Panc1 (cell line): ENCODE results near the gene PANK4. TPM values are rescaled to one million over a fixed set of nuclear protein-coding genes. Genes with fewer than 3 reads are reported as not detected.

Experiments used
- ATAC-seq: fragments of 200-7000 bp; cut with Tn5 transposase; 2 replicates; pipeline ENCODE4 v1.9.1; 2020; ENCODE audit warnings: mild to moderate bottlenecking, moderate library complexity
- BruUV-seq: library from RNA; stranded (reverse); fragments of 400-500 nt; replicated peaks from 2 replicates; lab custom pipeline; 2021; lab: Mats Ljungman, UMichigan
- CTCF ChIA-PET: fragments of 300-600 bp; sonication (Branson Sonifier 250); formaldehyde crosslinking; loops from one replicate; lab custom pipeline; 2022; ENCODE audit warnings: antibody characterized with exemption; lab: Charles Lee
- POLR2A ChIA-PET: fragments of 300-600 bp; sonication (Branson Sonifier 250); formaldehyde crosslinking; loops from one replicate; lab custom pipeline; 2022; ENCODE audit warnings: antibody characterized with exemption; lab: Charles Lee
- DNase-seq: peaks from one replicate; pipeline ENCODE4 v3.0.0-alpha.2; 2010; ENCODE audit warnings: low read depth, low spot score
- H3K27ac ChIP-seq: 2 replicates; pipeline ENCODE4 v1.5.1; 2011; ENCODE audit warnings: mild to moderate bottlenecking, low read length, inconsistent platforms
- H3K27me3 ChIP-seq: fragments of 200-500 bp; sonication (Bioruptor generic); 2 replicates; pipeline ENCODE4 v1.6.0; 2014; ENCODE audit warnings: low read length, inconsistent platforms; ENCODE audit not compliant: control insufficient read depth, insufficient read depth
- H3K36me3 ChIP-seq: fragments of 200-500 bp; sonication (Bioruptor generic); 2 replicates; pipeline ENCODE4 v1.5.1; 2014; ENCODE audit warnings: inconsistent platforms, mild to moderate bottlenecking, low read length, moderate library complexity; ENCODE audit not compliant: control insufficient read depth, insufficient read depth
- H3K4me1 ChIP-seq: 2 replicates; pipeline ENCODE4 v1.5.1; 2011; ENCODE audit warnings: inconsistent platforms, mild to moderate bottlenecking, low read length, moderate library complexity; ENCODE audit not compliant: control insufficient read depth, insufficient read depth
- H3K4me3 ChIP-seq, 2 experiments: 2 replicates each; pipeline ENCODE4 v1.5.1; 2011 to 2012; ENCODE audit warnings: low read depth in 2 of 2, low read length in 2 of 2, mild to moderate bottlenecking in 2 of 2, inconsistent platforms in 1 of 2, moderate library complexity in 1 of 2
- H3K9me3 ChIP-seq: fragments of 200-500 bp; sonication (Bioruptor generic); 2 replicates; pipeline ENCODE4 v1.5.1; 2014; ENCODE audit warnings: low read depth, mild to moderate bottlenecking, inconsistent platforms, low read length, moderate library complexity; ENCODE audit not compliant: control insufficient read depth, insufficient read depth
- POLR2AphosphoS5 ChIP-seq: IDR thresholded peaks from 2 replicates; pipeline ENCODE4 v1.6.1; 2012; ENCODE audit warnings: mild to moderate bottlenecking, low read depth, low read length, moderate library complexity
- SIN3A ChIP-seq: IDR thresholded peaks from 2 replicates; pipeline ENCODE4 v1.6.1; 2012; ENCODE audit warnings: low read depth, mild to moderate bottlenecking, low read length, moderate library complexity, borderline replicate concordance; ENCODE audit not compliant: insufficient read depth
- TCF7L2 ChIP-seq: IDR thresholded peaks from 2 replicates; pipeline ENCODE4 v1.6.1; 2011; ENCODE audit warnings: mild to moderate bottlenecking, low read depth, low read length, inconsistent platforms
- in situ Hi-C: cut with HindIII; loops from 2 replicates; pipeline ENCODE4 v1.10.0; 2016; ENCODE audit warnings: low sequenced_read_pairs, low pct_unique_long_range_greater_than_20kb
- intact Hi-C: fragments of 100-400 bp; cut with micrococcal nuclease; formaldehyde crosslinking; loops from one replicate; pipeline ENCODE4 v1.10.0; 2022; ENCODE audit not compliant: unreplicated experiment
- total RNA-seq: library from RNA; stranded (reverse); gene quantifications from one replicate; pipeline ENCODE4 v1.2.1, GENCODE V29; 2021; ENCODE audit not compliant: unreplicated experiment
- TF ChIP-seq, protein P1 (sequence below): fragments of 450-650 bp; IDR thresholded peaks from 2 replicates; pipeline ENCODE4 v1.5.1; 2017; ENCODE audit warnings: mild to moderate bottlenecking
- TF ChIP-seq, protein P2 (sequence below), 2 experiments: IDR thresholded peaks; 2 replicates each; pipeline ENCODE4 v1.6.1; 2011 to 2012; ENCODE audit warnings: low read depth in 2 of 2, control low read depth in 1 of 2, low read length in 1 of 2, mild to moderate bottlenecking in 1 of 2, moderate library complexity in 1 of 2; ENCODE audit not compliant: insufficient read depth in 1 of 2

PANK4 gene
- total RNA-seq, 1 experiment from 2014 or later = 35.9 TPM

DNA sequence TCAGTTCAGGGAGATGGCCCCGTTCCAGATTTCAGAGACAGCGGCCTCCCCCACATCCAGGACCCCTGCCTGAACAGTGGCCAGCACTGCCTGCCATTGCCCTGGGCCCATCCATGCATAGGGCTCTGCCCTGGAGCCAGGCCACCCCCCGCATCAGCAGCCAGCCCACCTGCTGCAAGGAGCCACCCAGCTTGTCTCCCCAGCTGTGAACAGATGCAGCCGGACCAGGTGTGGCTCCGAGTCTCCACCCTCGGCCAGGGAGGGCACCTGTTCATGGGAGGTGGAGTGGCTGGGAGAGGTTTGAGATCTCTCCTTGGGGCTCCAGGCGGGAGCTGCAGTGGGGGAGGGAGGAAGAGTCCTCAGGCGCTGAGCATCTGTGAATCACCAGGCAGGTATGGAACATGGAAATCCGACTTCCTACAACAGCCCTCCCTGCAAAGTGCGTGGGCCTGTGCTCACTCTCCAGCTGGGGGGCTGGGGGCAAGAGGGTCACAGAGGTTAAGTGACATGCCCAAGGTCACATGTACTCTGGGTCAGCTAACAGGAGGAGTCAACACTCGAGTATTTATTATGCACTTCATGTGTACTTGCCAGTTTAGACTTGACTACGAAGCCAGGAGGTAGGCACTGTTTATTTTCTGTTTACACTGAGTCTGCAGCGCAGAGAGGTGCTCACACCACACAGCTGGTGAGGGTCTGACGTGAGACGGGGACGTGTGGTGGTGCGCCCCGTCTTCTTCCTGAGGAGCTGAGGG is 8.5 kb upstream of the PANK4 start:
- ATAC-seq (peak; percentile 65), DNase-seq (no peak)
- in situ Hi-C loops (no loop called here), intact Hi-C loops (no loop called here)
- H3K4me3 ChIP-seq = no peak overlapping the region
- peaks cover 45% of the 10 kb centered on the region for H3K4me1 ChIP-seq
- no peaks in the 10 kb centered on the region for H3K9me3 ChIP-seq
- H3K27me3 ChIP-seq = no peaks in the 10 kb centered on the region
- CTCF ChIA-PET = interaction anchor here (0.6 kb wide), 1 partner anchor 9 kb away, joined by 3 read pairs; no protein-coding TSS in a partner anchor
- TF ChIP-seq, protein P1, sequence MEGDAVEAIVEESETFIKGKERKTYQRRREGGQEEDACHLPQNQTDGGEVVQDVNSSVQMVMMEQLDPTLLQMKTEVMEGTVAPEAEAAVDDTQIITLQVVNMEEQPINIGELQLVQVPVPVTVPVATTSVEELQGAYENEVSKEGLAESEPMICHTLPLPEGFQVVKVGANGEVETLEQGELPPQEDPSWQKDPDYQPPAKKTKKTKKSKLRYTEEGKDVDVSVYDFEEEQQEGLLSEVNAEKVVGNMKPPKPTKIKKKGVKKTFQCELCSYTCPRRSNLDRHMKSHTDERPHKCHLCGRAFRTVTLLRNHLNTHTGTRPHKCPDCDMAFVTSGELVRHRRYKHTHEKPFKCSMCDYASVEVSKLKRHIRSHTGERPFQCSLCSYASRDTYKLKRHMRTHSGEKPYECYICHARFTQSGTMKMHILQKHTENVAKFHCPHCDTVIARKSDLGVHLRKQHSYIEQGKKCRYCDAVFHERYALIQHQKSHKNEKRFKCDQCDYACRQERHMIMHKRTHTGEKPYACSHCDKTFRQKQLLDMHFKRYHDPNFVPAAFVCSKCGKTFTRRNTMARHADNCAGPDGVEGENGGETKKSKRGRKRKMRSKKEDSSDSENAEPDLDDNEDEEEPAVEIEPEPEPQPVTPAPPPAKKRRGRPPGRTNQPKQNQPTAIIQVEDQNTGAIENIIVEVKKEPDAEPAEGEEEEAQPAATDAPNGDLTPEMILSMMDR = no peak
- TF ChIP-seq, protein P2, sequence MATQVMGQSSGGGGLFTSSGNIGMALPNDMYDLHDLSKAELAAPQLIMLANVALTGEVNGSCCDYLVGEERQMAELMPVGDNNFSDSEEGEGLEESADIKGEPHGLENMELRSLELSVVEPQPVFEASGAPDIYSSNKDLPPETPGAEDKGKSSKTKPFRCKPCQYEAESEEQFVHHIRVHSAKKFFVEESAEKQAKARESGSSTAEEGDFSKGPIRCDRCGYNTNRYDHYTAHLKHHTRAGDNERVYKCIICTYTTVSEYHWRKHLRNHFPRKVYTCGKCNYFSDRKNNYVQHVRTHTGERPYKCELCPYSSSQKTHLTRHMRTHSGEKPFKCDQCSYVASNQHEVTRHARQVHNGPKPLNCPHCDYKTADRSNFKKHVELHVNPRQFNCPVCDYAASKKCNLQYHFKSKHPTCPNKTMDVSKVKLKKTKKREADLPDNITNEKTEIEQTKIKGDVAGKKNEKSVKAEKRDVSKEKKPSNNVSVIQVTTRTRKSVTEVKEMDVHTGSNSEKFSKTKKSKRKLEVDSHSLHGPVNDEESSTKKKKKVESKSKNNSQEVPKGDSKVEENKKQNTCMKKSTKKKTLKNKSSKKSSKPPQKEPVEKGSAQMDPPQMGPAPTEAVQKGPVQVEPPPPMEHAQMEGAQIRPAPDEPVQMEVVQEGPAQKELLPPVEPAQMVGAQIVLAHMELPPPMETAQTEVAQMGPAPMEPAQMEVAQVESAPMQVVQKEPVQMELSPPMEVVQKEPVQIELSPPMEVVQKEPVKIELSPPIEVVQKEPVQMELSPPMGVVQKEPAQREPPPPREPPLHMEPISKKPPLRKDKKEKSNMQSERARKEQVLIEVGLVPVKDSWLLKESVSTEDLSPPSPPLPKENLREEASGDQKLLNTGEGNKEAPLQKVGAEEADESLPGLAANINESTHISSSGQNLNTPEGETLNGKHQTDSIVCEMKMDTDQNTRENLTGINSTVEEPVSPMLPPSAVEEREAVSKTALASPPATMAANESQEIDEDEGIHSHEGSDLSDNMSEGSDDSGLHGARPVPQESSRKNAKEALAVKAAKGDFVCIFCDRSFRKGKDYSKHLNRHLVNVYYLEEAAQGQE (IDR thresholded peaks at IDR 0.05; ENCODE audit: insufficient read depth in 1 of 2, low read depth in 2 of 2, low read length in 1 of 2) = no peak
- TF ChIP-seq TCF7L2 (no peak), SIN3A (no peak), POLR2AphosphoS5 (no peak)
- no peaks in the 10 kb centered on the region for H3K36me3 ChIP-seq
- no TSS peak for BruUV-seq
- POLR2A ChIA-PET = no interaction called here
- no peak overlapping the region for H3K27ac ChIP-seq

DNA sequence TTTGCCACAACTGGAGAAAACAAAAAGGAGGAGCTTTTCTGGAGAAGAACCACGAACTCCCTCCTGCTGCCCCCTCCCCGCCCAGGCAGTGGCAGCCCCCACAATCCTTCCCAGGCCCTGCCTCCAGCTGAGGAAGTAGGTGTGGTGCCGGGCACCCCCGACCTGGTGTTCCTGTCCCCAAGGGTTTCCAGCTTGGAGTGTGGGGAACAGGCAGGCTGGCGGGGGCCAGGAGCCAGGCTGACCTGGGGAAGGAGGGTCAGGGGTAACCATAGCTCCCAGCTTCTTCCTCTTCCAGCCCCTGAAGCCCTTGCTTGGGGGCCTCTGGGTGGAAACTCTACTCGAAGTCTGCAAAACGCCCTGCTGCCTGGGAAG is 7.9 kb upstream of the PANK4 start:
- Histone ChIP-seq H3K27me3 (no peaks in the 10 kb centered on the region), H3K36me3 (no peaks in the 10 kb centered on the region), H3K4me3 (no peak overlapping the region), H3K4me1 (peaks cover 45% of the 10 kb centered on the region), H3K27ac (no peak overlapping the region), H3K9me3 (no peaks in the 10 kb centered on the region)
- no peak for TF ChIP-seq POLR2AphosphoS5
- no peak for TF ChIP-seq TCF7L2
- TF ChIP-seq, protein P1 = no peak
- TF ChIP-seq, protein P2 (IDR thresholded peaks at IDR 0.05; ENCODE audit: insufficient read depth in 1 of 2, low read depth in 2 of 2, low read length in 1 of 2) = no peak
- TF ChIP-seq SIN3A = no peak
- DNase-seq = no peak
- intact Hi-C loops (no loop called here), in situ Hi-C loops (no loop called here)
- ChIA-PET POLR2A (no interaction called here), CTCF (interaction anchor here (0.6 kb wide), 1 partner anchor 8 kb away, joined by 3 read pairs; no protein-coding TSS in a partner anchor)
- ATAC-seq = no peak
- BruUV-seq = no TSS peak
